GM12865 (cell line): ENCODE data around the gene SLC35F5.

ENCODE experiments used
- DNase-seq: peaks from one replicate; pipeline ENCODE4 v3.0.0; 2010; ENCODE audit warnings: low read depth
- H3K4me3 ChIP-seq: 2 replicates; pipeline ENCODE4 v1.5.1; 2011; ENCODE audit warnings: mild to moderate bottlenecking, low read depth, low read length, control low read depth
- CTCF ChIP-seq: IDR thresholded peaks from 2 replicates; pipeline ENCODE4 v1.5.1; 2011; ENCODE audit warnings: low read length, control low read depth, low read depth, inconsistent platforms; ENCODE audit not compliant: insufficient read depth; ENCODE audit errors: missing control alignments

The SLC35F5 gene

GRCh38 chr2:113734185-113734584 lies 22.3 kb downstream of the SLC35F5 start:
- H3K4me3 ChIP-seq: no peak overlapping the region
- peak; percentile 42 for DNase-seq
- no peak for TF ChIP-seq CTCF

- TF ChIP-seq CTCF: no peak
- DNase-seq: no peak
- H3K4me3 ChIP-seq: no peak overlapping the region
Observed at GRCh38 chr2:113724010-113724409, 32.4 kb downstream of the SLC35F5 start.

GRCh38 chr2:113723411-113723810 lies 33.0 kb downstream of the SLC35F5 start:
- no peak for TF ChIP-seq CTCF
- H3K4me3 ChIP-seq: no peak overlapping the region
- no peak for DNase-seq

- TF ChIP-seq CTCF: no peak
- DNase-seq: no peak
- no peak overlapping the region for H3K4me3 ChIP-seq
Observed at GRCh38 chr2:113720167-113720566, 36.3 kb downstream of the SLC35F5 start.

GRCh38 chr2:113716291-113716690 lies 40.2 kb downstream of the SLC35F5 start:
- DNase-seq: no peak
- no peak overlapping the region for H3K4me3 ChIP-seq
- TF ChIP-seq CTCF: no peak

GRCh38 chr2:113712941-113713340 lies 43.5 kb downstream of the SLC35F5 start:
- no peak for TF ChIP-seq CTCF
- no peak for DNase-seq
- no peak overlapping the region for H3K4me3 ChIP-seq

- no peak for TF ChIP-seq CTCF
- no peak overlapping the region for H3K4me3 ChIP-seq
- no peak for DNase-seq
Observed at GRCh38 chr2:113711851-113712250, 44.6 kb downstream of the SLC35F5 start.
